Ascending aorta (tissue), 2 donors: ENCODE measurements around the gene KLHDC9. TPM values are rescaled to one million over a fixed set of nuclear protein-coding genes. Genes with fewer than 3 reads are reported as not detected.

Experiments
- DNase-seq, 2 donors: peaks; one replicate each; pipeline ENCODE4 v3.0.0-alpha.2; 2019; ENCODE audit warnings: low spot score in 2 of 2
- H3K27ac ChIP-seq, 2 donors: fragments of 200-600 bp; sonication (generic); one replicate each; pipeline ENCODE4 v1.5.1; 2016 to 2017; ENCODE audit warnings: mild to moderate bottlenecking in 1 of 2
- H3K27me3 ChIP-seq: fragments of 200-600 bp; sonication (generic); one replicate; pipeline ENCODE4 v1.5.1; 2017
- H3K36me3 ChIP-seq, 2 donors: fragments of 200-600 bp; sonication (generic); one replicate each; pipeline ENCODE4 v1.5.1; 2016
- H3K4me1 ChIP-seq, 2 donors: fragments of 200-600 bp; sonication (generic); one replicate each; pipeline ENCODE4 v1.5.1; 2016 to 2017; ENCODE audit warnings: mild to moderate bottlenecking in 1 of 2
- H3K4me3 ChIP-seq, 2 donors: fragments of 200-600 bp; sonication (generic); one replicate each; pipeline ENCODE4 v1.5.1; 2016 to 2017; ENCODE audit warnings: mild to moderate bottlenecking in 1 of 2
- H3K9me3 ChIP-seq, 2 donors: fragments of 200-600 bp; sonication (generic); one replicate each; pipeline ENCODE4 v1.5.1; 2016
- intact Hi-C: fragments of 100-400 bp; cut with DNase I; formaldehyde crosslinking; loops from one replicate; pipeline ENCODE4 v1.15.1; 2023
- total RNA-seq: library from RNA; depleted of rRNA; stranded (reverse); fragments of >200 nt; gene quantifications from one replicate; pipeline ENCODE4 v1.1.0, GENCODE V29; 2016
- TF ChIP-seq, protein P1 (sequence below), 3 experiments: fragments of 200-600 bp in 2 of 3; fragments of 450-650 bp in 1 of 3; sonication (generic) in 2 of 3; IDR thresholded peaks; one replicate each; pipeline ENCODE4 v1.5.1; 2016 to 2019; ENCODE audit warnings: antibody characterized with exemption in 3 of 3, mild to moderate bottlenecking in 1 of 3, moderate library complexity in 1 of 3

The KLHDC9 gene
- total RNA-seq, 1 donor from 2014 or later, result 0.32 TPM

DNA sequence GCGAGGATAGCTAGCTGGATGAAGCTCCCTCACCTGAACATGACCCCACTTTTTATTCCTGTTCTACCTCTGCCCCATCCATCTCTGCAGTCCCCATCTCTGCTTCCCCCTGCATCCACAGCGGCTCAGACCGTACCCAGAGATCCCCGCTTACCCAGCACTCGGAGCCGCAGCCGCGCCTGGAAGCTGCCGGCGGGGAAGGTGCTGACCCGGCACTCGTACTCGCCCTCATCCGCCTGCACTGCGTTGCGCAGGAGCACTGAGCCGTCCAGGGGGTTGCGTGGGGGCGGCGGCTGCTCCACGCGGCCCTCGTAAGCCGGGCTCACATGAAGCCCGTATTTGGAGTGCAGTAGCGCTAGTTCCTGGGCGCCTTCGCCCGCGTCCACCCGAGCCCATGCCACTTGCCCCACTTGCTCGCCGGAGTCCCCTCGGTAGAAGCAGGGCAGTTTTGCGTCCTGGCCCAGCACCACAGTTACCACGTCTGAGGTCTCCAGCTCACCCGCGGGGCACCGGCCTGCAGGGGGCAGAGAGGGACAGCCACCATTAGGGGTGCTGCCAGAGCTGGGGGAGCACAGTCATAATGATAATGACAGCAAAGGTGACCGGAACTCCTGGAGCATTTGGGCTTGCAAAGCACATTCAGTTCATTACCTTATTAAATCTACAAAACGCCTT lies 18.6 kb upstream of the KLHDC9 start:
- TF ChIP-seq, protein P1, sequence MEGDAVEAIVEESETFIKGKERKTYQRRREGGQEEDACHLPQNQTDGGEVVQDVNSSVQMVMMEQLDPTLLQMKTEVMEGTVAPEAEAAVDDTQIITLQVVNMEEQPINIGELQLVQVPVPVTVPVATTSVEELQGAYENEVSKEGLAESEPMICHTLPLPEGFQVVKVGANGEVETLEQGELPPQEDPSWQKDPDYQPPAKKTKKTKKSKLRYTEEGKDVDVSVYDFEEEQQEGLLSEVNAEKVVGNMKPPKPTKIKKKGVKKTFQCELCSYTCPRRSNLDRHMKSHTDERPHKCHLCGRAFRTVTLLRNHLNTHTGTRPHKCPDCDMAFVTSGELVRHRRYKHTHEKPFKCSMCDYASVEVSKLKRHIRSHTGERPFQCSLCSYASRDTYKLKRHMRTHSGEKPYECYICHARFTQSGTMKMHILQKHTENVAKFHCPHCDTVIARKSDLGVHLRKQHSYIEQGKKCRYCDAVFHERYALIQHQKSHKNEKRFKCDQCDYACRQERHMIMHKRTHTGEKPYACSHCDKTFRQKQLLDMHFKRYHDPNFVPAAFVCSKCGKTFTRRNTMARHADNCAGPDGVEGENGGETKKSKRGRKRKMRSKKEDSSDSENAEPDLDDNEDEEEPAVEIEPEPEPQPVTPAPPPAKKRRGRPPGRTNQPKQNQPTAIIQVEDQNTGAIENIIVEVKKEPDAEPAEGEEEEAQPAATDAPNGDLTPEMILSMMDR (IDR thresholded peaks at IDR 0.05), result no peak
- DNase-seq, result no peak
- no peak overlapping the region for H3K27ac ChIP-seq
- no peak overlapping the region for H3K4me3 ChIP-seq
- no peaks in the 10 kb centered on the region for H3K36me3 ChIP-seq
- H3K4me1 ChIP-seq, result no peaks in the 10 kb centered on the region
- H3K27me3 ChIP-seq, result no peaks in the 10 kb centered on the region
- intact Hi-C loops, result no loop called here
- H3K9me3 ChIP-seq, result no peaks in the 10 kb centered on the region

DNA sequence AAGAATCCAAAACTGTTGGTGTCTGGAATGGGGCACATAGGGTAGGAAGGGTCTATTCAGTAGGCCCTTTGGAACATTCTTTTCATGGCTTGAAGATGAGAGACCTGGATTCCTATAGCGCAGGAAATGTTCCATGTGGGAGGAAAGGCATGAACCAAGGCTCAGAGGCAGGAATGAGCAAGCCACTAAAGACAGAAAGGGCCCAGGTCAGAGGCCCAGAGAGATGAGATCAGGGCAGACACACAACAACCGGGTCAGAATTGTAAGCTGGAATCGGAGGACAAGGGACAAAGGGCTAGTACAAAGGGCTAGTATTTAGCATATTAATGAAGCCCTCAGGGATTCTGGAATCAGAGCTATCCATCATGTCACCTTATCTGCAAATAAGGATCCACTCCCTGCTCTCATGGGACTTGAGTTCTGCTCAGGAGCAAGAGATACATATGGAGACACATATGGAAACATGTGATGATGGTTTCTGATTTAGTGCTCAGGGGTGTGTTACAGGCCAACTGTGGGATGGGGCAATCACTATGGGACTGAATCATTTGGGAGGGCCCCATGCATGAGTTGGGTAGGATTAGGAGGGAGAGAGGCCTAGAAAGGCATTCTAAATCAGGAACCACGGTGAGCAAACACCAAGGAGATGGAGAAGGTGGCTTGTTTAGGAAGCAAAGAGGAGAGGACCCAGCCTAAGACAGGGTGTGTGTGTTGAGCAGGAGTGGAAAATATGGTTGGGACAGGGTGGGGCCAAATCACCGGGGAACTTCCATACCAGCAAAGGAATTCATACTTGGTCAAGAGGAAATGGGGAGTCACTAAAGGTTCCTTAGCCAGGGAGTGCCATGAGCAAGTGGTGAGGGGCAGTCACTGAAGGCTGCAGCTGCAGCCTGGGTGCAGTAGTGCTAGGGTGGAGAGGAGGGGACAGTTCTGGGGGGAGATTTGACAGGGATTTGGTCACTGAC lies 17.4 kb upstream of the KLHDC9 start:
- DNase-seq, result no peak
- no peaks in the 10 kb centered on the region for H3K4me1 ChIP-seq
- H3K36me3 ChIP-seq, result no peaks in the 10 kb centered on the region
- TF ChIP-seq, protein P1 (IDR thresholded peaks at IDR 0.05), result no peak
- no peak overlapping the region for H3K4me3 ChIP-seq
- no peak overlapping the region for H3K27ac ChIP-seq
- intact Hi-C loops, result no loop called here
- H3K27me3 ChIP-seq, result no peaks in the 10 kb centered on the region
- H3K9me3 ChIP-seq, result no peaks in the 10 kb centered on the region

DNA sequence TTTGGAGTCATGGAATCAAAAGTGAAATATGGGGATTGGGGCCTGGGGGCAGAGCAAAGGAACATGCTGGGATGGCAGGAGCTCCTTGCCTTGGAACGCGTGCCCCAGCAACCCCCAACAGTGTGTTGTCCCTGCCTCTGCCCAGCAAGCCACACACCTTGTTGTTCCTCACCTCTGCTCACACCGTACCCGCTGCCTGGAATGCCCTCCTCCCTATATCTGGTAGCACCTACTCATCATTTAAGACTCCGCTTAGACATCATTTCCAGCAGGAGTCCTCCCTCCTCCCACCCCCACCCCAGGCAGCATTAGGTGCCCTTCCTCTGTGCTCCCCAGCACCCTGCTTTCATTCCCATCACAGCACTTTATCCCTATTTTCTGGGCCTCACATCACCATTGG lies 16.6 kb upstream of the KLHDC9 start:
- no peaks in the 10 kb centered on the region for H3K4me1 ChIP-seq
- no peaks in the 10 kb centered on the region for H3K27me3 ChIP-seq
- no peak overlapping the region for H3K27ac ChIP-seq
- H3K4me3 ChIP-seq, result no peak overlapping the region
- intact Hi-C loops, result no loop called here
- H3K36me3 ChIP-seq, result no peaks in the 10 kb centered on the region
- TF ChIP-seq, protein P1 (IDR thresholded peaks at IDR 0.05), result no peak
- no peaks in the 10 kb centered on the region for H3K9me3 ChIP-seq
- no peak for DNase-seq

DNA sequence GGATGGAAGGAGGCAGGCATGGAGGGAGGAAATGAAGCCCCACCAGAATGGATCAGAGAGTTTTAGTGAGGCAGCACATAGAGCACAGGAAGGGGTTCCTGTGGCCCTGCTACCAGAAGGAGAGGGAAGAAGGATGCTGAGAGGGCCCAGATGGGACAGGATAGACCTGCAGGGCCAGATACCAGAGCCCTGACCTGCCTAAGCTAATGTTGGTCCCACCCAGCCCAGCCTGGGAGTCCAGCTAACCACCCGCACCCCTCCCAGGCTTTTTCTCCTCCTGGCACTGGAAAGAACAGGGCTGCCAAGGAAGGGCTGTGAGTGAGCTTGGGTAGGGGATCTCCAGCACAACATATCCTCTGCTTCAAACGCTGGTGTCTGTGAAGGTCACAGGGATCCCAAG lies 15.7 kb upstream of the KLHDC9 start:
- Histone ChIP-seq H3K9me3 (no peaks in the 10 kb centered on the region), H3K27ac (no peak overlapping the region), H3K4me3 (no peak overlapping the region), H3K27me3 (no peaks in the 10 kb centered on the region), H3K36me3 (no peaks in the 10 kb centered on the region), H3K4me1 (no peaks in the 10 kb centered on the region)
- DNase-seq, result no peak
- TF ChIP-seq, protein P1 (IDR thresholded peaks at IDR 0.05), result no peak
- intact Hi-C loops, result no loop called here

DNA sequence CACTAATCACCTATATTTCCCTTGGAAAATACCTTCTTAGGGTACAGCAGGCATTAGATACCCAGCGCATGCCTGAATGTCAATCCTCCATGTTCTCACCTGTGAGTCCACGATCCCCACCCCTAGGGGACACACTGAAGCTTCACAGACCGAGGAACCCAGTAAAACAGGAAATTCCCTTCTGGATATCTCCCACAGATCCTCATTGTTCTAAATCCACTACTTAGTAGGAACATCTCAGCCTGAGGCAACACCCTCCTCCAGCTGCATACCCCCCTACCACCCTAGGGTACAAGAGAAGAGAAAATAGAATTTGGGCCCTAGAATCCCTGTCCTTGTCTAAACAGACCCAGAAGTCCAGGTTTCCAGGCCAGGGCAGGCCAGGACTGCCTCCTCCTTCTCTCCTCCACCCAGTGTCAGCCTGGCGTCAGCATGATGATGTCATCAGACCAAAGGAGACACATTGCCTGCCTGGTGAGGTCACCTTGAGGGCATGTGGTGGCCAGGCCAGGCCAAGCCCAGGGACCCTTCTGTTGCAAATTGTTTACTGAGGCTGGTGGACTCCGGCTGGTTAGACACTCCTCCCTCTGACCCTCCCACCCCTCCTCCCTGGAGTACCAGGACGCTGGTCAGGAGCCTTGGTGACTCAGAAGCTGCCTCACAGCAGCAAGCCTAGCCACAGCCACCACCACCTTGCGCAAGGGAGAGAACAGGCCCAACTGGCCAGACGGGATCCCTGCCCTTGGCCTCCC lies 15.0 kb upstream of the KLHDC9 start:
- intact Hi-C loops, result no loop called here
- H3K27me3 ChIP-seq, result no peaks in the 10 kb centered on the region
- no peak overlapping the region for H3K4me3 ChIP-seq
- TF ChIP-seq, protein P1 (IDR thresholded peaks at IDR 0.05), result no peak
- DNase-seq, result peak; percentile 55 to 86
- H3K4me1 ChIP-seq, result no peaks in the 10 kb centered on the region
- H3K36me3 ChIP-seq, result no peaks in the 10 kb centered on the region
- no peak overlapping the region for H3K27ac ChIP-seq
- no peaks in the 10 kb centered on the region for H3K9me3 ChIP-seq
